ENCODE measurements around the gene MYT1.

MYT1 gene

GRCh38 chr20:64257107-64257757 lies 93.0 kb downstream of the MYT1 start:
- ChIA-PET CTCF (no interaction called here), POLR2A (interaction anchor here (0.9 kb wide), 1 partner anchor 15 kb away, joined by 3 read pairs; no protein-coding TSS in a partner anchor)
- DNase-seq (ENCODE audit: extremely low spot score): no peak
- TF ChIP-seq LEF1 (IDR thresholded peaks at IDR 0.05; ENCODE audit: borderline replicate concordance) (no peak), ELF4 (IDR thresholded peaks at IDR 0.05) (no peak), ARNT (IDR thresholded peaks at IDR 0.05) (no peak), PKNOX1 (IDR thresholded peaks at IDR 0.05) (no peak), SP1 (IDR thresholded peaks at IDR 0.05) (no peak), FOXA1 (IDR thresholded peaks at IDR 0.05) (no peak), NFRKB (IDR thresholded peaks at IDR 0.05) (no peak), ZNF384 (IDR thresholded peaks at IDR 0.05) (no peak), FOXK2 (IDR thresholded peaks at IDR 0.05) (no peak), HDGF (IDR thresholded peaks at IDR 0.05; ENCODE audit: borderline replicate concordance) (no peak)

DNA sequence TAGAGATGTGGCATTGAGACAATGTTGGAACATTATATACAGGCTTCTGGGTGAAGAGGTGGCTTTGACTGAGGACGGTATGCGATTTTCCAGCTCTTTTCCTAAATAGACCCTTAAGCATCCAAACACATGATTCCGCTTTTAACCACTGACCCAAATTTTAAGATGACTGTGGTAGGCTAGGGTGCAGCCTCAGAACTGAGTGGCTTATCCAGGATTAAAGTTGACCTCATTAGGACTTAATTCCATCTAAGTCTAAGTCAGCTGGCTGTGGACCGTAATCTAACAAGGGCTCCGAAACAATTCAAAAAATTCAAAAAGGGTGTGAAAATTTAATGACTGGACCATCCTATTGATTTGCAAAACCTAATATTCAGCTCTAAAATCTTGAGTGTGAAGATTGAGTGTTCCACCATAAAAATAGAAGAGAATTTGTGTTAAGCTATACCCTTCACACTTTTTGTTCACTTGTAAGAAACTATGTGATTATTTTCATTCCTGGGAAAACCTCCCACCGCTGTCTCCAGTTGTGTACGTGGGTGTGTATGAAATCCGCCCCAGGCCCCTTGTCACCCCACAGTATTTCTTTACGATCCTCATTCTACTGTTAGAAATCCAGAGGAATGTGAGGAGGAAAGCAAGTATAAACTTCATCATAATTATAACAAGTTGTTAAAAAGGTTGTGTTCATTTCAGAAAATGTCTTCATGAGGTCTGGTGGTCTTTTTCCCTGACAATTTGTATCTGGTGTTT lies 94.0 kb downstream of the MYT1 start:
- TF ChIP-seq BHLHE40 (IDR thresholded peaks at IDR 0.05; ENCODE audit: borderline replicate concordance) (no peak), L3MBTL2 (conservative IDR thresholded peaks at IDR 0.05) (no peak), PKNOX1 (IDR thresholded peaks at IDR 0.05) (no peak), SP1 (IDR thresholded peaks at IDR 0.05) (no peak), FOXM1 (IDR thresholded peaks at IDR 0.05; ENCODE audit: borderline replicate concordance) (no peak), ARNT (IDR thresholded peaks at IDR 0.05) (no peak), TARDBP (IDR thresholded peaks at IDR 0.05) (no peak), ELF4 (IDR thresholded peaks at IDR 0.05) (no peak), FOXA1 (IDR thresholded peaks at IDR 0.05) (no peak), LEF1 (IDR thresholded peaks at IDR 0.05; ENCODE audit: borderline replicate concordance) (no peak), NFRKB (IDR thresholded peaks at IDR 0.05) (no peak), CTBP1 (IDR thresholded peaks at IDR 0.05; ENCODE audit: borderline replicate concordance) (no peak), ZNF384 (IDR thresholded peaks at IDR 0.05) (no peak)
- ChIA-PET CTCF (no interaction called here), POLR2A (no interaction called here)
- DNase-seq (ENCODE audit: extremely low spot score): no peak

GRCh38 chr20:64260239-64260638 lies 96.0 kb downstream of the MYT1 start:
- CTCF ChIA-PET: no interaction called here
- POLR2A ChIA-PET: no interaction called here
- TF ChIP-seq PKNOX1 (IDR thresholded peaks at IDR 0.05): no peak
- TF ChIP-seq HDGF (IDR thresholded peaks at IDR 0.05; ENCODE audit: borderline replicate concordance): no peak
- TF ChIP-seq TARDBP (IDR thresholded peaks at IDR 0.05): no peak
- no peak for TF ChIP-seq ELF4 (IDR thresholded peaks at IDR 0.05)
- TF ChIP-seq SUZ12 (IDR thresholded peaks at IDR 0.05): no peak
- no peak for TF ChIP-seq BHLHE40 (IDR thresholded peaks at IDR 0.05; ENCODE audit: borderline replicate concordance)
- TF ChIP-seq FOXK2 (IDR thresholded peaks at IDR 0.05): no peak
- no peak for TF ChIP-seq ZNF384 (IDR thresholded peaks at IDR 0.05)
- no peak for TF ChIP-seq SP1 (IDR thresholded peaks at IDR 0.05)
- no peak for TF ChIP-seq CTBP1 (IDR thresholded peaks at IDR 0.05; ENCODE audit: borderline replicate concordance)
- no peak for TF ChIP-seq ARNT (IDR thresholded peaks at IDR 0.05)
- no peak for TF ChIP-seq FOXM1 (IDR thresholded peaks at IDR 0.05; ENCODE audit: borderline replicate concordance)
- TF ChIP-seq NFRKB (IDR thresholded peaks at IDR 0.05): no peak
- no peak for TF ChIP-seq LEF1 (IDR thresholded peaks at IDR 0.05; ENCODE audit: borderline replicate concordance)
- TF ChIP-seq L3MBTL2 (conservative IDR thresholded peaks at IDR 0.05): no peak
- TF ChIP-seq FOXA1 (IDR thresholded peaks at IDR 0.05): no peak
- no peak for DNase-seq (ENCODE audit: extremely low spot score)

DNA sequence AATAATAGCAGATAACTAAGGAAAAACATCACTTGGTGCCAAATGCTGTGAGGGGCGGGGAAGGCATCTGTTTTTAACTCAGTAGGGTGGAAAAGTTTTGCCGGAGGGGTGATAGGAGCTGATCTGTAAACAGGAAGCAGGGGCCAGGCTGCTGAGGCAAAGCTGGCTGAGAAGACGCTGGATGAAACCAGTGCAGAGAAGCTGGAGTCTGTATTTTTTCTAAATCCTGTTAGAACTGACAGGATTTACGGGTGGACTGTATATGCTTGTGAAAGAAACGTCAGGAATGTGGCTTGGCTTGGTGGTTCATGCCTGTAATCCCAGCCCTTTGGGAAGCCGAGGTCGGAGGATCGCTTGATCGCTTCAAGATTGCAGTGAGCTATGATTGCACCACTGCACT lies 96.9 kb downstream of the MYT1 start:
- TF ChIP-seq HDGF (IDR thresholded peaks at IDR 0.05; ENCODE audit: borderline replicate concordance) (no peak), ELF4 (IDR thresholded peaks at IDR 0.05) (no peak), NFRKB (IDR thresholded peaks at IDR 0.05) (no peak), CTBP1 (IDR thresholded peaks at IDR 0.05; ENCODE audit: borderline replicate concordance) (no peak), TARDBP (IDR thresholded peaks at IDR 0.05) (no peak), ARNT (IDR thresholded peaks at IDR 0.05) (no peak), FOXA1 (IDR thresholded peaks at IDR 0.05) (no peak), FOXM1 (IDR thresholded peaks at IDR 0.05; ENCODE audit: borderline replicate concordance) (no peak)
- CTCF ChIA-PET: no interaction called here
- POLR2A ChIA-PET: no interaction called here
- no peak for DNase-seq (ENCODE audit: extremely low spot score)

DNA sequence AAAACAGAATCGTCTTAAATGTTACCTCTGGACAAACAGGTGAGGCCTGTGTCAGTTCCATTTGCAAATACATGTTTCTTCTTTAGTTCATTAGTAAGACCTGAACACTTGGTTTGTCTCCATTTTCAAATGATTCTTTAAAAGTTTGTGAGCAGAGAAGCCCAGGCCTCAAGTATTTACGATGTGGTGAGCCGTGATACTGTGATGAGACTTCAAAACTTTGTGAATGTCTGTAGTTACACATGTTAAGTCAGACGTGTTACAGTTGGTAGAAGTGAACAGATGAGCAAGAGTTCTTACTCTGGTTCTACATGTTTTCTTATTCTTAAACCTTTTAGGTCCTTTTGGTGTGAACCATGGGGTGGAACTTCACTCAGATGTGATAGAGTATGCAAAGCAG lies 99.8 kb downstream of the MYT1 start:
- ChIA-PET CTCF (no interaction called here), POLR2A (interaction anchor here (0.9 kb wide), 1 partner anchor 9 kb away, joined by 3 read pairs; the partner anchor contains the start of gene PCMTD2)
- TF ChIP-seq L3MBTL2 (conservative IDR thresholded peaks at IDR 0.05) (no peak), FOXA1 (IDR thresholded peaks at IDR 0.05) (no peak), HDGF (IDR thresholded peaks at IDR 0.05; ENCODE audit: borderline replicate concordance) (no peak), FOXM1 (IDR thresholded peaks at IDR 0.05; ENCODE audit: borderline replicate concordance) (no peak), SUZ12 (IDR thresholded peaks at IDR 0.05) (no peak), BHLHE40 (IDR thresholded peaks at IDR 0.05; ENCODE audit: borderline replicate concordance) (no peak), ARNT (IDR thresholded peaks at IDR 0.05) (no peak), ZNF384 (IDR thresholded peaks at IDR 0.05) (no peak), TARDBP (IDR thresholded peaks at IDR 0.05) (no peak), SP1 (IDR thresholded peaks at IDR 0.05) (no peak), LEF1 (IDR thresholded peaks at IDR 0.05; ENCODE audit: borderline replicate concordance) (no peak), ELF4 (IDR thresholded peaks at IDR 0.05) (no peak), CTBP1 (IDR thresholded peaks at IDR 0.05; ENCODE audit: borderline replicate concordance) (no peak), NFRKB (IDR thresholded peaks at IDR 0.05) (no peak), PKNOX1 (IDR thresholded peaks at IDR 0.05) (no peak), FOXK2 (IDR thresholded peaks at IDR 0.05) (no peak)
- no peak for DNase-seq (ENCODE audit: extremely low spot score)

Measured in HEK293T (cell line).